NCI-H1436 treated with DMSO at 0.1 percent for 48 hours (cell line): ENCODE data around the gene DENND2A.
"Not testable (repeated sequence)": the region's sequence is repeated elsewhere in the genome, so short reads cannot be mapped to it uniquely, and the experiment has no call there.

Source experiments
- DNase-seq: peaks from one replicate; lab custom pipeline; 2025; lab: John Stamatoyannopoulos, UW

The DENND2A gene

DNA sequence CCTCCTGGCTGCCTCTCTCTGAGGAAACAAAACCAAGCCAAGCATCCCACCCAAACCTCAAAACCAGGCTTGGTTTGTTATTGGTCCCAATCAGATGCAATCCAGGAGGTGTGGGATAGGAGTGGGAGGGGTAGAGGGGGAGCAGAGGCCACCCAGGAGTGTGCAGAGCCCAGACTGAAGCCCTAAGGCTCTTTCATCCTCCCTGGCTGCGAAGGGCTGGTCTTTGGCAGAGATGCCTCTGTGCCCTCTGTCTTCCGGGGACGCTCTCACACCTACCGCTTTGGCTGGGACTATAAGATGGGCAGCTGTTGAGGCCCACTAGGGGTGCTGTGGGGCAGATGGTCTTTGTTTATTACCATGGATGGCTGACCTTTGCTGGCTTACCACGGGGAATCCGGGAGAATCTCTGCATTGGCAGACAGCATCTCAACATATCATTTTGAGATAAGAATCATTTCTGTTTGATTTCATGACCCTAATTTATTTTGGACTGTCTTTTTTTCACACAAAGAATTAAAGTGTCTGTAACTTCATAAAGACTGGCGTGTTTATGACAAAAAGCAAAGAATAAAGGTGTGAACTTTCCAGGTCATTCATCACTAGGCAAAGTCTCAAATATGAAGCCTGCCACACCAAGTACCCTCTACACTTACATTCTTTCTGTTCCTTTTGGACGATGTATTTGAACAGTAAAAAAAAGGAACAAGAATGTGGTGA is 6.5 kb upstream of the DENND2A start:
- no peak for DNase-seq

DNA sequence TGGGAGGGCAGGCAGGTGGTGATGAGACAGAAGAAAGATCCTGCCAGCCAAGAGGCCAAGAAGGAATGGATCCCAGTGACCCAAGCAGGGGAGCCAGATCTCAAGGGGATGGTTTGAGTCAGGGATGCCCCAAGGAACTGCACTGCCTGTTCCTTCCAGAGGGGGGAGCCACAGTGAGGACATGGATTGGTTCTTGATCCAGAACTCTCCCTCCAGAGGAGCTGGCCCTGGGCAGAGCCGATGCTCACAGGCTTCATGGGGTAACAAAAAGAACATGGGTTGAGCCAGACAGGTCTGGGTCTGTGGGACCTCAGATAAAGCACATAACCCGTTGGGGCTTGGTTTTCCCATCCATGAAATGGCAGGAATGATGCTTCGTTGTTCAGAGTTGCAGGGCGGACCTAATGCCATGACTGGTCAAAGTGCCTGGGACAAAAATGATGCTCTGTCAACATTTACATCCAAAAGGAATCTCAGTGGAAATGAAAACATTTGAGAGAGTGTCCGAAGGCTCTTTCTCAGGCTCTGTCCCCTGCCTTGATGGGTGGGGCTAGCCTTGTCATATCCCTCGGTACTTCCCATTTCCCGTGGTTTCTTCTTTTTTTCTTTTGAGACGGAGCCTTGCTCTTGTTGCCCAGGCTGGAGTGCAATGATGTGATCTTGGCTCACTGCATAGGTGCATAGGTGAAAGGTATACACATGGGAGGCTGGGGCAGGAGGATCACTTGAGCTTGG is 4.7 kb upstream of the DENND2A start:
- no peak for DNase-seq

- not testable (repeated sequence) for DNase-seq
Observed at GRCh38 chr7:140644761-140645160, 4.1 kb upstream of the DENND2A start.

DNA sequence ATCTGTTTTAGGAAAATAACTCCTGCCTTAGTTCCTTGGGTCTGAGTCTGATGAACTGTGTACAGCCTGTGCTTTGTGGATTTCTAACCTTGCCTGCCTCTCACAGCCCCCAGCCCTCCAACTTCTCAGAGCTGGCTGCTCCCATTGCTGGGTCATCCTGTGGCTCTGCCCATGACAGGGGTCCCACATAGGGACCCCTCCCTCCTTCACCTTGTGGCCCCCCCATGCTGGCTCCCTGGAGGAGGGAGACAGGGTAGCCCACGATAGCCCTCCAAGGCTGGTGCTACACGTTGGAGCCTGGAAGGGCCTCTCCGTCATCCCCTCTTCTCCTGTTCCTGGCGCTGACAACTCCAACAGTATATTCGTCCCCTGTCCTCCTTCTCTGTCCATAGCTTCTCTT is 2.8 kb upstream of the DENND2A start:
- DNase-seq, result no peak

- DNase-seq, result no peak
Observed at GRCh38 chr7:140641524-140642195, 1.0 kb upstream of the DENND2A start.

DNA sequence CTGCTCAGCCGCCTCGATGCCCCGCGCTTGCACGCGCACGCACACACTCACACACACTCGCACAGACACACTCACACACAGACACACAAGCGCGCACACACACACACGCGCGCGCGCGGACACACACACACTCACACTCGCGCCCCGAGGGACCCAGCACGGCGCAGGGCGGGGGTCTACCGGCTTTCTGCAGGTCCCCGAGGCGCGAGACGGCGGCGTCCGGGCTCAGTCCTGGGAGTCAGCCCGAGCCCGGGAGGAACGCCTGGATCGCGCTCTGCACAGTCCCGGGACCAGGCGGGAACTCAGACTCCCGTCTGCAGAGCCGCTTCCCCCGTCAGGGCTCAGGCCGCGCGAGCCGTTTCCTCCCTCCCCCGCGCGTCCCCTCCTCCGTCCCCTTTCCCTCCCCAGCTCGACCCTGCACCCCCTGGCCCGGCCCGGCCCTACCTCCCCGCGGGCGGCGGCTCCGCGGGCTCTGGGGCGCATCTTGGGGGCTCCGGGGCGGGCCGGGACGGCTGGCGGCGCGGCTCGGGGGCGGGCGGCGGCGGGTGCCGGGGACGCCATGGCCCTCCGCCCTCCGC is 464 bp downstream of the DENND2A start:
- DNase-seq, result no peak

GRCh38 chr7:140639366-140640053 is 1.1 kb downstream of the DENND2A start:
- no peak for DNase-seq

DNA sequence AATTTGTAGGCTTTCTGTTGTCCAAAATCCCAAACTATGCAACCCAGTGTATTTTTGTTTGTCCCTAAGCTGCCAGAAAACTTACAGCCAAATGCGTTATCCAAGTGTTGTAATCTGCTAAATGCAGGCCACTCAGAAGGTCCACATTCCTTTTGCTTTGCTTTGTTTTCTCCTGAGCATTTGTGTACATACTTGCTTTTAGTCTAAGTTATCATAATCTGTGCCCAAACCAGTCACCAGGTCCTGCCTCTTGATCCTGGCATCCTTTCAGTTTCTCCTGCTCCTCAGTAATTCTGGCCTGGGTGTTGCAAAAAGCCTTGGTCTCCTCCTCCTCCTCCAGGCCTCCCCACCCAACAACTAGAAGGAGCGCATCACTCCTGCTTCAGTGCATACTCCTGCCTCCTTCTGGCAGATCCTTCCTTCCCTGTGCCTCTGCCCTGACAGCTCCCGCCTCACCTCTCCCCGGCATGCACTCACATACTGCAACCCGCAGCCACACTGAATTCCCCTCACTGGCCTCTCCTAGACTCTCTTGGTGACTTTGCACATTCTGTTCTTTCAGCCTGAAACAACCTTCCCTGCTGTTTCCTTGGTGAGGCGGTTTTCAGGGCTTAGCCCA is 2.3 kb downstream of the DENND2A start:
- no peak for DNase-seq

DNA sequence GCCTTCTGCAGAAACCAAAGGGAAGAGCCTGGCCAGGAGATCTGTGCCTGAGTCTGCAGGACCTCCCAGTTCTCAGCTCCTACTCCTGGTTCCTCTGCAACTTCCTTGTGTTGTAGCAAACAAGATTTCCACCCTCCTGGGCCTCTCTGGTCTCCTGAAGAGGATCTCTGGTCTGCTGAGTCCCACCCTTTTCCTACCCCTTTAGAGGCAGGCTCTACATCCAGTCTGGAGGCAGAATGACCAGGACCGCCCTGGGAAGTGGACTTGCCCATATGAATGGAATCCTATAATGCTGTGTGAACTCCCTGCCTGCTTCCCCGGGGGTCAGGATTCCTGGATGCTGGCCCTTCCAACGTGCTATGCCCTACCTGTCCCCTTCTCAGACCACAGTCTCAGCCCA is 3.2 kb downstream of the DENND2A start:
- no peak for DNase-seq

DNA sequence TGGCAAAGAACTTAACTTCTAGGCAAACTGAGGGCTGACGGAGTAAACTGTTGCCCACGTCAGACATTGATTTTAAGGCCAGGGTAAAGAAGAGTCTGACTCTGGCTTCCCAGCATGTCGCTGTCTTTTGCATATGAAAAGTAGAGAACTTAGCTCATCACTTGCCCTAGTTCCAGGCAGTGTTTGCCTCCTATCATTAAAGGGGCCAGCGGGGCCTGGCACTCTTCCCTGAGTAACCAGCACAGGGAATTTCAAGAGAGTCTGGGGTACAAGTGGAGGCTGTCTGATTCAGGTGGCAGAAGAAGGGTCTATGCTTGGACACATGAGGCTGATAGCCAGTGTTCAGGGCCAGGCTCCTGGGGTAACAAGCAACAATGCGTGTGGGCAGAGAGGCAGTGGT is 4.8 kb downstream of the DENND2A start:
- DNase-seq, result no peak

GRCh38 chr7:140635345-140635744 is 5.3 kb downstream of the DENND2A start:
- no peak for DNase-seq

DNA sequence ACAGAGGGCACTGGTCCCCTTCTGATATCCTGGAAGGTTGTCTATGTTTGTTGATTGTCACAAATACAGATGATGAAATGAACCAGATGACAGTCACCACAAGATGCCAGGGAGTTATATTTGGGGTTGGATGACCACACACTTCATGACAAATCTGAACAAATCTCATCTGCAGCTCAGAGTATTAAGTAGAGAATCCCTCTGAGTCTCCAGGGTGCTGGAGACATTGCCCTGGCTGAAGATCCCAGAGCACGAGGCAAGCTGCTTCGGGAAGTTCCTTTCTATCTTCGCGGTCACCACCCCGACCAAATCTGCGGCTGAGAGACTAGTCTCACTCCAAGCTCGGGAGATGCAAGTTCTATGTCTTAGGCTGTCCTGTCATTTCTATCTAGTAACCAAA is 9.0 kb downstream of the DENND2A start:
- DNase-seq, result no peak

DNA sequence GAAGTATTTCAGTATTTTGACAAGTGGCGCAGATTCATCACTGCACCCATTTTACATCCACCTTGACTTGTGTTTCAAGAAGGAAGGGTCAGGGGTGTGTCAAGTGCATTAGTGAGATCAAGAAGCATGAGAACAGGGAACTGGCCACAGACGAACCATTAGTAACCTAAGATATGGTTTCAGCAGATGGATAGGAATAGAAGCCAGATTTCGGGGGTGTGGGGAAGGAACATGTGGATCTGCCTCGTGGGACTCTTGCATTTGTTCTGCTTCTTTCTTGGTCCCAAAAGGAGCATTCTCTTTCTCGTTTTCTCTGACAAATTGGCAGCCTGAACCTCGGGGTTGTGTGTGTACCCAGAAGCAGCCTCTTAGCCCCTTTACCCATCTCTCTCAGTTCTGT is 9.6 kb downstream of the DENND2A start:
- no peak for DNase-seq

DNA sequence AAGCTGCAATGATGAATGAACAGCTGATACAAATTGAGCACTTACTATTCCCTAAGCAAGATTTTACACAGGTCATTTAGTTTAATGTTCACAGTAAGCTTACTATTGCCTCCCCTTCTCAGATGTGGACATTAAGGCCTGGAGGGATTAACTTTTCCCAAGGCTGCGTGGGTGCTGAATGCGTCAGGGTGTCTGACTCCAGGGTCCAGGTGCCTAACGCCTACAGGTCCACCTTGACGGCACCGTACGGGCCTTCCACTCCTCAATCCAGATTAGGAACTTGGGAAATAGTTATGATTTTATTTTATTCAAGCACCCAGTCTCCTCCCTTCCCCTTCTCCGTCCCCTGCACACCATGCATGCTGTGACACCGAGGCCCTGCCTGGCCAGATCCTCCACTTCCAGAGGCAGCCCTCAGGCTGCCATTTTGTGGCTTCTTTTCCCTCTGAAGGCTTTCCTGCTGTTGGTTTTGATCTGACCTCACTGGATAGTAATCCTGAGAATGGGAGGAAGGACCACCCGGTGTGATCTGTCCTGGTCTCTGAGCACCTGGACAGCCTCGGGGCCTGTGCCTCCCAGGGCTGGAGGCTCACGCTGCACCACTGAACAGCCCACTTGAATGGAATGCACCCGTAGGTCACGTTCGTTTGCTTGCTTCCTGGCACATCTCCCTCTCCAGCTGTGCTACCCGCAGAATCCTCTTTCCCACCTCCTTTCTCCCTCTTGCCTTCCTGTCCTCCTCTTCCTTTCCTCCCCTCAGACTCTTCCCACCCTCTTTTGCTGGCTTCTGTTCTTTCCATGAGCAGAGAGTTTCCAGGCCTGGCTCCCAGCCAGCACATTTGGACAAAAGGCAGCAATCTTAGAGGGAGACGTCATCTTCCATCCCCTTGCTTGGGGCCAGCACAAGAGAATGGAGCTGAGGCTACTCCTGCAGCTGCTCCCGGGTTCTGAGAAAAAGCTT is 14.4 kb downstream of the DENND2A start:
- DNase-seq, result no peak

- DNase-seq, result not testable (repeated sequence)
Observed at GRCh38 chr7:140625192-140625558, 15.4 kb downstream of the DENND2A start.

DNA sequence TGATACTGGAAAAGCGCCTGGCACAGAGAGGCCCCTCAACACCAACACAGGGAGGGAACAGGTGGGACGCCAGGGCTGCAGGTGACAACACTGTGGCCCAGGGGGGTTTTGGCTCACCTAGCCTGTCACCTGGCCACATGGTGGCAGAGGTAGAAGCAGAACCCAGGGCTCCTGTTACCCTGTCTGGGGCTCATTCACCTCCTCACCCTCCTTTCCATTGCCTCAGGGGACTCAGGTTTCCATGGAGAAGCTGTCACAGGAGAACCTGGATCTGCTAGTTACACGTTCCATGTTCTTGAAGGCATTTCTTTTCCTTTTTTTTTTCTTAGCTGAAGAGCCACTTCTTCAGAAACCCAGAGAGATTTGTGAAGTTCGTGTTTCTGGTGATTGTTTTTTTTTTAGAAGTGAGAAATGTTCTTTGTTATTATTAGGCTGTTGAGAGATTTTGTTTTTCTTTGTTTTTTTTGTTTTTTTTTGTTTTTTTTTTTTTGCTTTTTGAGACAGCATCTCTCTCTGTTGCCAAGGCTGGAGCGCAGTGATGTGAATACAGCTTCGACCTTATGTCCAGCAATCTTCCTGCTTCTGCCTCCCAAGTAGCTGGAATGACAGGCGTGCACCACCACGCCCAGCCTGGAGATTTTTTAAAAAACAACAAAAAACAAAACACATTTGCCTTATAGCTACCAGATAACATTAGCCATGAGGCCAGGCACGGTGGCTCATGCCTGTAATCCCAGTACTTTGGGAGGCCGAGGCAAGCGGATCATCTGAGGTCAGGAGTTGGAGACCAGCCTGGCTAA is 16.0 kb downstream of the DENND2A start:
- no peak for DNase-seq

GRCh38 chr7:140623980-140624379 is 16.6 kb downstream of the DENND2A start:
- no peak for DNase-seq

DNA sequence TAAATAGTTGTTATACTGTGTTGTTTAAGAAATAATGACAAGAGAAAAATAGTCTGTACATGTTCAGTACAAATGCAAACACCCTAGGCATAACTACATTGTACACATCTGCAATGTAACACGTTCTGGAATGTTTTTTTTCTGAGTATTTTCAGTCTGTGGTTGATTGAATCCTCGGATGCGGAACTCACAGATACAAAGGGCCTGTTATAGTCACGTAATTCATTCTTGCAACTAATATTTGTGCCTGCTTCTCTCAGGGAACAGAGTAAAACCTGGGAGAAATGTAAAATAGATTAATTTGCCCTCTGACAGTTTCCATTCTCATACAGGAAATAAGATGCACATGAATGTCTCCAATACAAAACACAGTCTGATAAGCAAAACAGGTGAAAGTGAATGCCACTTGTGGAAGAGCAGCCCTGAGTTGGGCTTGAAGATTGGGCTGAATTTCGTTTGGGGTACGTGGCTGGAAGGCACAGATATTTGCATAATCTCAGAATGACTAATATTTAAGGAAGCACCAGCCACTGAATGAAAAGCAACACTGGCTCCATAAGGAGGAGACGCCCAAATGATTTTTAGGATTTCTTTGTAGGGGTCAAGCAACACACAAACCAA is 19.1 kb downstream of the DENND2A start:
- no peak for DNase-seq

- DNase-seq, result not testable (repeated sequence)
Observed at GRCh38 chr7:140619915-140620510, 20.6 kb downstream of the DENND2A start.
